Measurements from ENCODE around the gene TMEM61.

Gene TMEM61

GRCh38 chr1:55006931-55007330 is 26.5 kb downstream of the TMEM61 start:
- no peak overlapping the region for H2AFZ ChIP-seq (ENCODE audit: low read depth, low read length, severe bottlenecking)
- no peaks in the 10 kb centered on the region for H4K20me1 ChIP-seq (ENCODE audit: low read depth, low read length)
- TF ChIP-seq EZH2phosphoT487 (conservative IDR thresholded peaks at IDR 0.05; ENCODE audit: low read length) = no peak
- TF ChIP-seq CTCF (IDR thresholded peaks at IDR 0.05; ENCODE audit: insufficient read depth, low read length, poor library complexity, severe bottlenecking) = no peak

DNA sequence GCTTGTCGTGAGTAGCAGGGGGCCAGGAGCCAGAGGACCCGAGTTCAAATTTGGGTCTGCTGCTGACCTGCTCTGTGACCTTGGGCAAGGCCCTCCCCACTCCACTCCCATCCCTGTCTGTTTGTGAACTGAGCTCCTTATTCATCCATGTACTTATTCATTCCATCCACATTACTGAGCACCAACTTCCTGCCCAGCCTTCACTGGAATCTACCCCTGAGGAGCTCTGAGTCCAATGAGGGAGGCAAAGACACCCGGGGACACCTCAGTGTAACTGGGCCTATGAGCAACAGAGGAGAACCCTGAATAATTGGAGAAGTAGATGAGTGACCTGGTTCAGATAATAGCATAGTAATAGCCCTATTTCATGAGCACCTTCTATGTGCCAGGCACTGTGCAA is 27.2 kb downstream of the TMEM61 start:
- no peak overlapping the region for H3K4me3 ChIP-seq (ENCODE audit: insufficient read depth, low read length, poor library complexity, severe bottlenecking)
- no peak overlapping the region for H3K9ac ChIP-seq (ENCODE audit: low read length)
- no peaks in the 10 kb centered on the region for H3F3A ChIP-seq (ENCODE audit: insufficient read depth)
- H3K27me3 ChIP-seq (ENCODE audit: low read length) = no peaks in the 10 kb centered on the region
- H2AFZ ChIP-seq (ENCODE audit: low read depth, low read length, severe bottlenecking) = no peak overlapping the region
- H4K20me1 ChIP-seq (ENCODE audit: low read depth, low read length) = no peaks in the 10 kb centered on the region
- no peaks in the 10 kb centered on the region for H3K9me3 ChIP-seq (ENCODE audit: insufficient read depth, low read length)
- no peaks in the 10 kb centered on the region for H3K9me2 ChIP-seq (replicated peaks; ENCODE audit: insufficient read depth, low read length)
- H3K79me2 ChIP-seq (ENCODE audit: insufficient read depth, low read length) = no peaks in the 10 kb centered on the region
- H3K36me3 ChIP-seq (ENCODE audit: low read length) = no peaks in the 10 kb centered on the region
- H3K4me2 ChIP-seq (ENCODE audit: low read depth, low read length, poor library complexity, severe bottlenecking) = no peak overlapping the region
- no peak for TF ChIP-seq EZH2phosphoT487 (conservative IDR thresholded peaks at IDR 0.05; ENCODE audit: low read length)
- no peak for TF ChIP-seq CTCF (IDR thresholded peaks at IDR 0.05; ENCODE audit: insufficient read depth, low read length, poor library complexity, severe bottlenecking)
- no peak overlapping the region for H3K27ac ChIP-seq (ENCODE audit: low read depth, low read length)

More at GRCh38 chr1:55006931-55007330, 26.5 kb downstream of the TMEM61 start:
- Histone ChIP-seq H3K27ac (ENCODE audit: low read depth, low read length) (no peak overlapping the region), H3K36me3 (ENCODE audit: low read length) (no peaks in the 10 kb centered on the region), H3K4me2 (ENCODE audit: low read depth, low read length, poor library complexity, severe bottlenecking) (no peak overlapping the region), H3K9me2 (replicated peaks; ENCODE audit: insufficient read depth, low read length) (no peaks in the 10 kb centered on the region), H3K27me3 (ENCODE audit: low read length) (no peaks in the 10 kb centered on the region), H3K79me2 (ENCODE audit: insufficient read depth, low read length) (no peaks in the 10 kb centered on the region), H3K4me3 (ENCODE audit: insufficient read depth, low read length, poor library complexity, severe bottlenecking) (no peak overlapping the region), H3K9me3 (ENCODE audit: insufficient read depth, low read length) (no peaks in the 10 kb centered on the region), H3K9ac (ENCODE audit: low read length) (no peak overlapping the region), H3F3A (ENCODE audit: insufficient read depth) (no peaks in the 10 kb centered on the region)

- Histone ChIP-seq H3F3A (ENCODE audit: insufficient read depth) (no peaks in the 10 kb centered on the region), H3K9me2 (replicated peaks; ENCODE audit: insufficient read depth, low read length) (no peaks in the 10 kb centered on the region), H3K4me2 (ENCODE audit: low read depth, low read length, poor library complexity, severe bottlenecking) (no peak overlapping the region), H3K9me3 (ENCODE audit: insufficient read depth, low read length) (no peaks in the 10 kb centered on the region), H3K4me3 (ENCODE audit: insufficient read depth, low read length, poor library complexity, severe bottlenecking) (no peak overlapping the region), H3K9ac (ENCODE audit: low read length) (no peak overlapping the region), H3K27ac (ENCODE audit: low read depth, low read length) (no peak overlapping the region), H4K20me1 (ENCODE audit: low read depth, low read length) (no peaks in the 10 kb centered on the region), H3K27me3 (ENCODE audit: low read length) (no peaks in the 10 kb centered on the region), H3K79me2 (ENCODE audit: insufficient read depth, low read length) (no peaks in the 10 kb centered on the region), H3K36me3 (ENCODE audit: low read length) (no peaks in the 10 kb centered on the region), H2AFZ (ENCODE audit: low read depth, low read length, severe bottlenecking) (no peak overlapping the region)
- no peak for TF ChIP-seq EZH2phosphoT487 (conservative IDR thresholded peaks at IDR 0.05; ENCODE audit: low read length)
- no peak for TF ChIP-seq CTCF (IDR thresholded peaks at IDR 0.05; ENCODE audit: insufficient read depth, low read length, poor library complexity, severe bottlenecking)
Observed at GRCh38 chr1:55010194-55010886, 29.9 kb downstream of the TMEM61 start.

Measured in SU-DHL-6 (cell line).